GM21529 (cell line): Measurements from ENCODE around the gene XIST.
"Not testable (repeated sequence)": the region's sequence is repeated elsewhere in the genome, so short reads cannot be mapped to it uniquely, and the experiment has no call there.

Experiments
- ATAC-seq: cut with Tn5 transposase; IDR thresholded peaks from one replicate; pipeline ENCODE4 v1.9.1; 2021; ENCODE audit not compliant: unreplicated experiment

XIST gene

DNA sequence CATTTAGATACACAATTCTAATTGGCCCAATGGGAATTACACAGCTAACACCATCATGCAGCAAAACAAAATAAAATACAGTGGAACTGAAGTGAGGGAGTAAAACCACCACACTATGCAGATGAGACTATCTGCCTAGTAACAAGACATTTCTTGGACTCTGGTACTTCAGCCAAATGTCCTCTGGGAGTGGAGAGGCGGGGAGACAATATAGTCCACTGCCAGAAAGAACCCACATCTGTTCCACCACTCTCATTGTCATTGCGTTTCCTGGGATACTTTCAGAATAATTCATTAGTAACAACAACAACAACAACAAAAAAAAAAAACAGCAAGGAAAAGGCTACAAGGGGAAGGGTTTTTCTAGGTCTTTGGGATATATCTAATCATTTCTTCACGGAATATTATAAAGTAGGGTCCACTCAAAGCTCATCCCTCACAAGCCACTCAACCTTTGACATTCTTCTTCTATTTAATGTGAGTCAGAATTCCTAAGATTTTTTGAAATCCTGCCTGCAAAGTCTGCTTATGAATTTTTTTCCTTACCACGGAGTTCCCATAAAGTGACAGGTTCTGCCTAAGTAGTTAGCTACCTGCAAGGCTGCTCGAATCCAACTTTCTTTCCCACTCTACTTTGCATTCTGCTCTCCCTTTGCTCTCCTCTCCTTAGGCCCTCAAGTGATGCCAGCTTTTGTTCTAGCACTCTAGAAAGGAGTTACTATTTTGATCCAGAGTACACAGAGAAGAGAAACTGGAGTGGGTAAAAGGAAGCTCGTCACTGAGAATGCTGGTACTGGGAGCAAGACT, 34.9 kb downstream of the XIST start:
- no peak for ATAC-seq

DNA sequence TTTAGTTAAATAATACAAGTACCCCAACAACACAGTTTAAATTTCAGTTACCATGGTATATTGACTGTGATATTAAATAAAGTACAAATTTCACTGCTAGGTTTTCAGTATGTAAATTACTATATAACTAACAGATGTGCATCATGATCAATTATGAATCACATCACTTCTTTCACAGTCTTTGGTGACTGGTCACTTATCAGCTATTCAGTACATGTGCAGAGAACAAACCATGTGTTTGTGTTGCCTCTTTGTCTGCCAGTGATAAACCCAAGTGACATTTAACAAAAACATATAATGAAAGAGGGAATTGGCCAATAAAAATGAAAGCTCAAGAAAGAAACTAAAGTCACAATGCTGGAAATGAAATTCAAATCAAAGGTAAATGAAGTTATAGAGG, 40.3 kb downstream of the XIST start:
- no peak for ATAC-seq

DNA sequence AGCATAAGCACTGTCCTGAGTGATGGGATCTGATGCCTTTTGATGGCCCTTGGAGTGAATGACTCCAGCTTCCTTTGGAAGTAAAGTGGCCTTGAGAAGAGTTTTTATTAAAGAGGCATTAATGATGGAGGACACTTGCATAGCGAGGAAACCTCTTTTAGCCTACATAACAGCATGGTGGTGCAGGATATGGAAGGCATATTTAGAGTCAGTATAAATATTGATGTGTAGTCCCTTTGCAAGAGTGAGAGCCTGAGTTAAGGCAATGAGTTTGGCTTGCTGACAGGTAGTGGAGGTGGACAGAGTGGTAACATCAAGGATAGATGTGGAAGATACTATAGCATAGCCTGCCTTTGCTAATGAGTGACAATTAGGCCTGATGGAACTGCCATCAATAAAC, 48.4 kb downstream of the XIST start:
- not testable (repeated sequence) for ATAC-seq

DNA sequence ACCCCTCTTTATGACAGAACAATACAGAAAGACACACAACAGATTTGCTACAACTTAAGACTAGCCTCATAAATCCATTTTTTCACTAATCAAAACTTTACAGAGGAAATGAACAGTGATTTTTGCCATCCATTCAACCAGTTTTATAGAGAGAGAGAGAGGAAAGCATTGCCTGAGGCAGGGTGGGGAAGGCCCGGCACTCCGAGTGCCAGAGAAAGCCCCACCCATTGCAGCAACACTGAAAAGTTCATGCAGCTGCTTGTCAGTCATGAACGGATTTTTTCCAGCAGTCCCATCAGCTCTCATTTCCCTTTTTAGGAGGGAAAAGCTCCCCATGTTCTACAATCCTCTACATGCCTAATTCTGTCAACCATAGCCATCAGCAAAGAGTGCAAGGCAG, 52.6 kb downstream of the XIST start:
- ATAC-seq: no peak

DNA sequence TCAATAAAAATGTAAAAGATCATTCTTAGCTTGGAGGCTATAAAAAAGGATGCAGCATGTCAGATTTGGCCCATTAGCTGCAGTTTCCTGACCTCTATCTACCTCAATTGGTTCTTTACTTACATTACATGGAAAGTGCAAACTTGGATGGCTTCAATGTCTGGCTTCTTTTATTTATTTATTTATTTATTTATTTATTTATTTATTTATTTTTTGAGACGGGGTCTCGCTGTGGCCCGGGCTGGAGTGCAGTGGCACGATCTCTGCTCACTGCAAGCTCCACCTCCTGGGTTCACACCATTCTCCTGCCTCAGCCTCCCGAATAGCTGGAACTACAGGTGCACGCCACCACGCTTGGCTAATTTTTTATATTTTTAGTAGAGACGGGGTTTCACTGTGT, 60.0 kb downstream of the XIST start:
- ATAC-seq: not testable (repeated sequence)

DNA sequence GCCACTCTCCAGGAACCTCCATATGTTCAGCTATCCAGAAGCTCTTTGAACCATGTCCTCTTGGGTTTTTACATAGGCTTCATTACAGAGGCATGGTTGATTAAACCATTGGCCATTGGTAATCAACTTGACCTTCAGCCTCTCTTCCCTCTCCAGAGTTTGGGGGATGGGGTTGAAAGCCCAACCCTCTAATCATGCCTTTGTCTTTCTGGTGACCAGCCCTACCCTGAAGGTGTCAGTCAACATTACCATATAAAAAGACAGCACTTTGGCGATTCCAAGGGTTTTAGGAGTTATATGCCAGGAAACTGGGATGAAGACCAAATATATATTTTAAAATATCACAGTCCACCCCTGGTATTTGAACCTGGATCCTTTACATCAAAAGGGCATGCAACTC, 67.0 kb downstream of the XIST start:
- no peak for ATAC-seq
